ENCODE measurements around the gene NMRK1. TPM values are rescaled to one million over a fixed set of nuclear protein-coding genes. Genes with fewer than 3 reads are reported as not detected.
A peak's percentile ranks its signal among the peaks of the same experiment; 100 is the strongest.

Gene NMRK1
- total and polyA plus RNA-seq, 3 donors from 2014 or later: 13.8 to 22.4 (median 21.3) TPM

DNA sequence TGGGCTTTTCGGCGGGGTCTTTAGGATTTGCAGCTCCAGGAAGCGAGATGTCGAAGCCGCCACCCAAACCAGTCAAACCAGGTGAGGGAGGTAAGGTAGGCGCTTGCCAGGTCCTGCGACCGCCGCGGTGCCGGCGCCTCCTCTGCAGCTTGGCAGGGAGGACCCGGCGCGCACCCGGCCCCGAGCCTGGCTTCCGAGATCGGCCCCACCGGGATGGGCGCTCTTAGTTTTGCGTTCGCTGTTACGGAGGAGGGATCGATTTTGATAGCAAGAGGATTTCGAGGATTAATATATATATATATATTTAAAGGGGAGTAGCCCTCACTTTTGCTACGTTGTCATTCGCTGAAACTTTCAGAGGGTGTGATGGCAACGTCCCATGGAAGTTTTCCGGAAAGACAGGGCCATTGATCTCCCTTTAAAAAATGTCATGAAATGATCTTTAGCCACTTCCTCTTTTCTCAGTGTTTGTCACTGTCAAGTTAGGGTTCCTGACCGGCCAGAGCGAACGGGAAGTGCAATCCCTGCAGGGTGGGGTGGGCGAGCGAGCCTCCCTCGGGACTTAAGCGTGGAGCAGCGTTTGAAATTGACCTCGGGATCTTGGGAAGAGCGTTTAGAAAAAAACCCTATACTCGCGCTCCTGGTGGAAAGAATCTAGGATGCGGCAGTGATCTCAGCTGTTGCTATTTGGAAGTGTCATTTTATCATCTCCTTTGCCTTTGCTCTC is 854 bp upstream of the NMRK1 start:
- TF ChIP-seq, protein P1, sequence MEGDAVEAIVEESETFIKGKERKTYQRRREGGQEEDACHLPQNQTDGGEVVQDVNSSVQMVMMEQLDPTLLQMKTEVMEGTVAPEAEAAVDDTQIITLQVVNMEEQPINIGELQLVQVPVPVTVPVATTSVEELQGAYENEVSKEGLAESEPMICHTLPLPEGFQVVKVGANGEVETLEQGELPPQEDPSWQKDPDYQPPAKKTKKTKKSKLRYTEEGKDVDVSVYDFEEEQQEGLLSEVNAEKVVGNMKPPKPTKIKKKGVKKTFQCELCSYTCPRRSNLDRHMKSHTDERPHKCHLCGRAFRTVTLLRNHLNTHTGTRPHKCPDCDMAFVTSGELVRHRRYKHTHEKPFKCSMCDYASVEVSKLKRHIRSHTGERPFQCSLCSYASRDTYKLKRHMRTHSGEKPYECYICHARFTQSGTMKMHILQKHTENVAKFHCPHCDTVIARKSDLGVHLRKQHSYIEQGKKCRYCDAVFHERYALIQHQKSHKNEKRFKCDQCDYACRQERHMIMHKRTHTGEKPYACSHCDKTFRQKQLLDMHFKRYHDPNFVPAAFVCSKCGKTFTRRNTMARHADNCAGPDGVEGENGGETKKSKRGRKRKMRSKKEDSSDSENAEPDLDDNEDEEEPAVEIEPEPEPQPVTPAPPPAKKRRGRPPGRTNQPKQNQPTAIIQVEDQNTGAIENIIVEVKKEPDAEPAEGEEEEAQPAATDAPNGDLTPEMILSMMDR (IDR thresholded peaks at IDR 0.05): peak in 1 of 3 experiments; percentile 35
- no peak for TF ChIP-seq POLR2A (IDR thresholded peaks at IDR 0.05)
- intact Hi-C loops (cut with DNase I; ENCODE audit: low total_unique reads): no loop called here
- Histone ChIP-seq H3K4me3 (peak overlapping the region; percentile 91 to 92), H3K4me1 (peaks cover 38% of the 10 kb centered on the region), H3K27me3 (no peaks in the 10 kb centered on the region), H3K27ac (peak overlapping the region; percentile 85 to 98), H3K36me3 (ENCODE audit: low read depth, missing control alignments) (no peaks in the 10 kb centered on the region), H3K9me3 (no peaks in the 10 kb centered on the region)
- 0 to 1% methylated on average over 43 of the region's 43 CpGs for WGBS, 2 donors
- DNase-seq: peak; percentile 63

DNA sequence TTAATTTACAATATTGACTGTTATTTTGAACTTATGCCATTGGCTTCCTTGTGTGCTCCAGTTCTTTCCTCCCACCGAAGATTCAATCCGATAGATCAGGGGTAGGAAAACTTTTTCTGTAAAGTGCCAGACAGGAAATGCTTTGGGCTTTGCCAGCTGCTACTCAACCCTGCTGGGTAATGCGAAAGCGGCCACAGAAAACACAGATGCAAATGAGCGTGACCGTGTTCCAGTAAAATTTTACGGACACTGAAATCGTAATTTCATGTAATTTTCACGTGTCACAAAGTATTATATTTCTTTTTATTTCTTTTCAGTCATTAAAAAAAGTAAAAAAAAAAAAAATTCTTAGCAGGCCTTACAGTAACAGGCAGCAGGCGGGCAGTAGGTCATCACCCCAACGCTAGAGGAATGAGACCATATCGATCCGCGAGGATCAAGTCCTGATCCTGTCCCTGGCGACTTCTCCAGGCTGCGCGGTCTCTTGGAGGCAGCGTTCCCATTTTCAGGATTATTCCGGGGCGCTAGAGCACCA is 599 bp downstream of the NMRK1 start:
- H3K9me3 ChIP-seq: no peaks in the 10 kb centered on the region
- H3K4me3 ChIP-seq: peak overlapping the region; percentile 91 to 92
- intact Hi-C loops (cut with DNase I; ENCODE audit: low total_unique reads): no loop called here
- no peaks in the 10 kb centered on the region for H3K27me3 ChIP-seq
- peak overlapping the region; percentile 87 to 98 for H3K27ac ChIP-seq
- WGBS, 2 donors: 3 to 5% methylated on average over 20 of the region's 20 CpGs
- TF ChIP-seq, protein P1 (IDR thresholded peaks at IDR 0.05): no peak
- no peaks in the 10 kb centered on the region for H3K36me3 ChIP-seq (ENCODE audit: low read depth, missing control alignments)
- peaks cover 29% of the 10 kb centered on the region for H3K4me1 ChIP-seq
- DNase-seq: peak; percentile 46

DNA sequence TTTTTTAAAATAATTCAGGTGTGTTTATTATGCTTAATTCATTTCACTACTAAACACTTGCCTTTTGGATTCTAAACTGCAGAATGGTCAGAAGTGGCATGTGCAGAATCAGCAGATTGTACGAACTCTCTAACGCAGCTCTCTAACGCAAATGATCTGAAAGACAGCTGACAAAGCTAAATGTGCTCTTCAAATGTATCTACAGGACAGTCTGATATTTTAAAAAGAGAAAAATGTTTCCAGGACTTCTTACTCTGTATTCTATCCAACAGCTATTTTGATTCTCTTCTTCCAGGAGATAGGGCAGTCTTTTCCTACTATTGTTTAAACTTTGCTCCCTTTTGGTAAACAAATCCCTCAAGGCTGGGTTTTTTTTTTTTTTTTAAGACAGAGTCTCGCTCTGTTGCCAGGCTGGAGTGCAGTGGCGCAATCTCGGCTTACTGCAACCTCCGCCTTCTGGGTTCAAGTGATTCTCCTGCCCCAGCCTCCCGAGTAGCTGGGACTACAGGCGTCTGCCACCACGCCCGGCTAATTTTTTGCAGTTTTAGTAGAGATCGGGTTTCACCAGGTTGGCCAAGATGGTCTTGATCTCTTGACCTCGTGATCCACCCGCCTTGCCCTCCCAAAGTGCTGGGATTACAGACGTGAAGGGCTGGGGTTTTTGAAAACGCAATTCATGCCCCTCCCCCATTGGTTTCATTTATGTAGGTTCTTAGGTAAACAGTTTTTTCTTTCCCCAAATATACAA is 1.2 kb downstream of the NMRK1 start:
- Histone ChIP-seq H3K27me3 (no peaks in the 10 kb centered on the region), H3K27ac (peak overlapping the region; percentile 16 to 98), H3K4me3 (peak overlapping the region; percentile 91 to 92), H3K4me1 (peaks cover 25% of the 10 kb centered on the region), H3K9me3 (no peaks in the 10 kb centered on the region), H3K36me3 (ENCODE audit: low read depth, missing control alignments) (no peaks in the 10 kb centered on the region)
- WGBS, 2 donors: 21% methylated on average over 15 to 16 of the region's 16 CpGs
- intact Hi-C loops (cut with DNase I; ENCODE audit: low total_unique reads): no loop called here
- no peak for TF ChIP-seq POLR2A (IDR thresholded peaks at IDR 0.05)
- TF ChIP-seq, protein P1 (IDR thresholded peaks at IDR 0.05): no peak
- DNase-seq: no peak

DNA sequence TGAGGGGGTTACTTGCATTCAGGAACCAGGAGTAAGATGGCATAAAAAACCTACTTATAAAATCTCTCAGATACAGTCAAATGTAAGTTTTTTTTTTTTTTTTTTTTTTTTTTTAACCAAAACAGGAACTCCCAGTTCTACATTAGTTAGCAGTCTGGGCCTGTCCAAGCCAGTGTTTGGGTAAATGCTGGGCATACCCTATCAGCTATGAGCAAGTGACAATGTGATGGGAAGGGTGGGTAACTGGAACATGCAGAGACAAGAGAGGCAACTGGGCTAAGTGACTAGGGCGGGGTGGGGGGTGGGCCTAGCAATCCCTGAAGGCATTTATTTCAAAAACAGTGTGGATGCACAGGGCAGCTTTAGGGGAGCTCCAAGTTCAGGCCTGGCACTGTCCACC is 2.3 kb downstream of the NMRK1 start:
- no peak for DNase-seq
- 90 to 100% methylated on average over 1 of the region's 1 CpG for WGBS, 2 donors

More for the DNA sequence above, 2.3 kb downstream of the NMRK1 start:
- H3K36me3 ChIP-seq (ENCODE audit: low read depth, missing control alignments): no peaks in the 10 kb centered on the region
- peaks cover 18% of the 10 kb centered on the region for H3K4me1 ChIP-seq
- H3K27me3 ChIP-seq: no peaks in the 10 kb centered on the region
- no peak for TF ChIP-seq POLR2A (IDR thresholded peaks at IDR 0.05)
- TF ChIP-seq, protein P1 (IDR thresholded peaks at IDR 0.05): no peak
- intact Hi-C loops (cut with DNase I; ENCODE audit: low total_unique reads): no loop called here
- H3K9me3 ChIP-seq: no peaks in the 10 kb centered on the region
- H3K27ac ChIP-seq: no peak overlapping the region
- H3K4me3 ChIP-seq: no peak overlapping the region

All from testis (tissue), 3 donors.